ENCODE data around the gene NPIPB8. TPM values are rescaled to one million over a fixed set of nuclear protein-coding genes. Genes with fewer than 3 reads are reported as not detected.
"Not testable (repeated sequence)": the region's sequence is repeated elsewhere in the genome, so short reads cannot be mapped to it uniquely, and the experiment has no call there.

The NPIPB8 gene
- total and polyA plus RNA-seq, 2 experiments from 2014 or later, result 0.14 TPM; not detected in 1

DNA sequence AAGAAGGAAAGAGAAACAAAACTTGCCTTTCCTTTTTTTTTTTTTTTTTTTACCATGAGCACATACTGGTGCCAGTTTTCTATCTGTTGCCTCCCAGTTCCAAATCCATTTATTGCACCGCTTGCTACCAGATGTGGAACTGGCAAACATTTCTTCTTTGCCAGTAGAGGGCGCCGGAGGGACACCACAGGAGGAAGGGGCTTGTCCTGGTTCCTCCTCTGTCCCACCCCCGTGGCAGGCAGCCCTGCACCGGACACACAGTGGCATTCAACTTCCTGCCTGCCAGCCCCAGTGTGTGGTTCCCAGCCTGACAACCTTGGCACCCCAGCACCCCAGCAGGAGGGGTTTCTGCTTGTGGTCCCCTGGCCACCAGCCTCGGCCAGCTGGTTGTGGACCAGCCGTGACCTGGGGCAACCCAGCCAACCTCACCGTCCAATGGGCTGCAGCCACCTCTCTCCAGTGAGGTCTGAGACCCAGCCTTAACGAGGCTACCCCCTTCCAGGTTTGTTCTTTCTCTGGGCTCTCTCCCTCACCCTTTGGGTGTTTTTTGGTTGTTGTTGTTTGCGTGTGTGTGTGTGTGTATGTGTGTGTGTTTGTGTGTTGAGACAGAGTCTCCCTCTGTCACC, 50.6 kb downstream of the NPIPB8 start:
- H3K4me2 ChIP-seq; H3K36me3 ChIP-seq (ENCODE audit: insufficient read depth); H4K20me1 ChIP-seq (replicated peaks; ENCODE audit: insufficient read depth); H3K27me3 ChIP-seq (ENCODE audit: insufficient read depth); H3K36me3 Mint-ChIP-seq (ENCODE audit: low read depth); H3K4me3 Mint-ChIP-seq; H3K4me1 Mint-ChIP-seq; H3K9me2 ChIP-seq (ENCODE audit: insufficient read depth); H3K9me3 Mint-ChIP-seq; H3F3A ChIP-seq (replicated peaks; ENCODE audit: low read depth); H3K27me3 Mint-ChIP-seq (ENCODE audit: insufficient read depth, low read depth, poor library complexity); H3K4me1 ChIP-seq (ENCODE audit: insufficient read depth); DNase-seq (ENCODE audit: low spot score); H3K4me3 ChIP-seq; H3K79me2 ChIP-seq (replicated peaks; ENCODE audit: insufficient read depth); H3K27ac ChIP-seq (ENCODE audit: low read depth); H3K27ac Mint-ChIP-seq; H2AFZ ChIP-seq: not testable (repeated sequence)
- ATAC-seq, result peak; percentile 99

DNA sequence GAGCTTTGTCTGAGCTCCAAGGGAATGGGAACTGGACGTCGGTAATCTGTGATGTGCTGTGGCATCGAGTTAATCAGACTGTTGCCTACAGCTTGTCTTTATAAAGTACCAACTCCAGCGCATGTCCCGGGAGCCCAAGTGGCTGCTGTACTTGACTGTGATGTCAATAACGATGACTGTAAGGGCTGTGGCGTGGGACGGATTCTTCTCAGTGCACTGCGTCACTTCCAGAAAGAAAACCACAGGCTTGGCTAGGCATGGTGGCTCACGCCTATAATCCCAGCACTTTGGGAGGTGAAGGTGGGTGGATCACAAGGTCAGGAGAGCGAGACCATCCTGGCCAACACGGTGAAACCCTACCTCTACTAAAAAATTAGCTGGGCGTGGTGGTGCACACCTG, 51.6 kb downstream of the NPIPB8 start:
- H3F3A ChIP-seq (replicated peaks; ENCODE audit: low read depth); H3K4me3 Mint-ChIP-seq; H3K4me1 Mint-ChIP-seq; H3K4me1 ChIP-seq (ENCODE audit: insufficient read depth); H3K9me3 Mint-ChIP-seq; DNase-seq (ENCODE audit: low spot score); H3K36me3 Mint-ChIP-seq (ENCODE audit: low read depth); ATAC-seq; H3K9me2 ChIP-seq (ENCODE audit: insufficient read depth); H3K4me2 ChIP-seq; H3K27me3 ChIP-seq (ENCODE audit: insufficient read depth); H3K36me3 ChIP-seq (ENCODE audit: insufficient read depth); H3K4me3 ChIP-seq; H2AFZ ChIP-seq; H3K27ac ChIP-seq (ENCODE audit: low read depth); H3K79me2 ChIP-seq (replicated peaks; ENCODE audit: insufficient read depth); H3K27ac Mint-ChIP-seq; H4K20me1 ChIP-seq (replicated peaks; ENCODE audit: insufficient read depth); H3K27me3 Mint-ChIP-seq (ENCODE audit: insufficient read depth, low read depth, poor library complexity): not testable (repeated sequence)

DNA sequence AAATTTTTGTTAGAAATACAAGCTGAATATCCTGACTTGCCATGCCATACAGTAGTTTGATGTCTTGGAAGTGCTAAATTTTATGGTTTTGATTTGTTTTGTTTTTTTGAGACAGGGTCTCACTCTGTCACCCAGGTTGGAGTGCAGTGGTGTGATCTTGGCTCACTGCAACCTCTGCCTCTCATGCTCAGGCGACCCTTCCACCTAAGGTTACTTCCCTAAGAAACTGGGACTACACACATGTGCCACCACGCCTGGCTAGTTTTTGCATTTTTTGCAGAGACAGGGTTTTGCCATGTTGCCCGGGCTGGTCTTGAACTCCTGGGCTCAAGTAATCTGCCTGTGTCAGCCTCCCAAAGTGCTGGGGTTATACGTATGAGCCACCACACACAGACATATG, 53.9 kb downstream of the NPIPB8 start:
- DNase-seq (ENCODE audit: low spot score); H3K27ac ChIP-seq (ENCODE audit: low read depth); H3K4me1 ChIP-seq (ENCODE audit: insufficient read depth); H3K4me3 Mint-ChIP-seq; H3F3A ChIP-seq (replicated peaks; ENCODE audit: low read depth); H3K4me3 ChIP-seq; H3K79me2 ChIP-seq (replicated peaks; ENCODE audit: insufficient read depth); H3K4me2 ChIP-seq; H3K9me2 ChIP-seq (ENCODE audit: insufficient read depth); H2AFZ ChIP-seq; ATAC-seq; H3K9me3 Mint-ChIP-seq; H3K4me1 Mint-ChIP-seq; H3K27me3 ChIP-seq (ENCODE audit: insufficient read depth); H4K20me1 ChIP-seq (replicated peaks; ENCODE audit: insufficient read depth); H3K36me3 Mint-ChIP-seq (ENCODE audit: low read depth); H3K36me3 ChIP-seq (ENCODE audit: insufficient read depth); H3K27me3 Mint-ChIP-seq (ENCODE audit: insufficient read depth, low read depth, poor library complexity); H3K27ac Mint-ChIP-seq: not testable (repeated sequence)

DNA sequence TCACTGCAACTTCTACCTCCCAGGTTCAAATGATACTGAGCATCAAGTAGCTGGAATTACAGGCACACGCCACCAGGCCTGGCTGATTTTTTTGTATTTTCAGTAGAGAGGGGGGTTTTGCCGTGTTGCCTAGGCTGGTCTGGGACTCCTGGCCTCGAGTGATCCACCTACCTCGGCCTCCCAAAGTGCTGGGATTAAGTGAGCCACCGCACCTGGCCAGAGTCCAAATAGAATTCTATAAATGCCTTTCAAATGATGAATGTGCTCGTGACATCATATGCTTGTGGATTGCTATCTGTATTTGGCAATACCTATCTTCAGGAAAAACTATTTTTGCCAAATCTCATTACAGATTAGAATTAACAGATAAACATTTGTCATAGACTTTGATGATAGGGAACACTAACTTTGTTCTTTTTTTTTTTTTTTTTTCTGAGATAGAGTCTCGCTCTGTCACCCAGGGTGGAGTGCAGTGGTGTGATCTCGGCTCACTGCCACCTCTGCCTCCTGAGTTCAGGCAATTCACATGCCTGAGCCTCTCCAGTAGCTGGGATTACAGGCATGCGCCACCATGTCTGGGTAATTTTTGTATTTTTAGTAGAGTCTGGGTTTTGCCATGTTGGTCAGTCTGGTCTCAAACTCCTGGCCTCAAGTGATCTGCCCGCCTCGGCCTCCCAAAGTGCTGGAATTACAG, 55.5 kb downstream of the NPIPB8 start:
- H3K27me3 Mint-ChIP-seq (ENCODE audit: insufficient read depth, low read depth, poor library complexity); H3F3A ChIP-seq (replicated peaks; ENCODE audit: low read depth); H4K20me1 ChIP-seq (replicated peaks; ENCODE audit: insufficient read depth); H3K27ac ChIP-seq (ENCODE audit: low read depth); H3K27me3 ChIP-seq (ENCODE audit: insufficient read depth); ATAC-seq; H3K36me3 ChIP-seq (ENCODE audit: insufficient read depth); H3K9me3 Mint-ChIP-seq; H3K9me2 ChIP-seq (ENCODE audit: insufficient read depth); H3K4me3 ChIP-seq; H3K4me1 ChIP-seq (ENCODE audit: insufficient read depth); H3K4me3 Mint-ChIP-seq; H3K4me2 ChIP-seq; H3K4me1 Mint-ChIP-seq; H2AFZ ChIP-seq; DNase-seq (ENCODE audit: low spot score); H3K79me2 ChIP-seq (replicated peaks; ENCODE audit: insufficient read depth); H3K27ac Mint-ChIP-seq; H3K36me3 Mint-ChIP-seq (ENCODE audit: low read depth): not testable (repeated sequence)

DNA sequence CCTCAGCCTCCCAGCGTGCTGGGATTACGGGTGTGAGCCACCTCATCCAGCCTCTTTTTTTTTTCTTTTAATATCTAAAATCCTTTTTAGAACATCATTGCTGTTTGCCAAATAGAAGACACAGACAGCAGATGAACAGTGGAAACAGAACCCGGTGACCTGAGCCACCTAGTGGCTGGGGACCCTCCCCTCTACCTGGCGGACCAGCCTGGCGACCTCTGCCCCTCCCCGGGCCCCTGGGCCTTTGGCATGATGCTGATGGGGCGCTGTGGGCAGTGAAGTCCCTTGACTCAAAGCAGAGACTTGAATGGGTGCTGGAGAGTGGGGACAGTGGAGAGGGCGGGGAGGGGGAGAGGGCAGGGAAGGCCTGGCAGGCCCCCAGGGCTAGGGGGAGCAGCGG, 61.9 kb downstream of the NPIPB8 start:
- ATAC-seq, result peak; percentile 31; the same call in 1 of the 3 replicates
- H3K4me1 ChIP-seq (ENCODE audit: insufficient read depth); H2AFZ ChIP-seq; H3K36me3 ChIP-seq (ENCODE audit: insufficient read depth); H4K20me1 ChIP-seq (replicated peaks; ENCODE audit: insufficient read depth); H3K4me3 Mint-ChIP-seq; H3K4me2 ChIP-seq; DNase-seq (ENCODE audit: low spot score); H3K36me3 Mint-ChIP-seq (ENCODE audit: low read depth); H3K27ac Mint-ChIP-seq; H3K4me3 ChIP-seq; H3K79me2 ChIP-seq (replicated peaks; ENCODE audit: insufficient read depth); H3K27me3 ChIP-seq (ENCODE audit: insufficient read depth); H3K4me1 Mint-ChIP-seq; H3K9me3 Mint-ChIP-seq; H3K9me2 ChIP-seq (ENCODE audit: insufficient read depth); H3K27ac ChIP-seq (ENCODE audit: low read depth); H3K27me3 Mint-ChIP-seq (ENCODE audit: insufficient read depth, low read depth, poor library complexity); H3F3A ChIP-seq (replicated peaks; ENCODE audit: low read depth): not testable (repeated sequence)

DNA sequence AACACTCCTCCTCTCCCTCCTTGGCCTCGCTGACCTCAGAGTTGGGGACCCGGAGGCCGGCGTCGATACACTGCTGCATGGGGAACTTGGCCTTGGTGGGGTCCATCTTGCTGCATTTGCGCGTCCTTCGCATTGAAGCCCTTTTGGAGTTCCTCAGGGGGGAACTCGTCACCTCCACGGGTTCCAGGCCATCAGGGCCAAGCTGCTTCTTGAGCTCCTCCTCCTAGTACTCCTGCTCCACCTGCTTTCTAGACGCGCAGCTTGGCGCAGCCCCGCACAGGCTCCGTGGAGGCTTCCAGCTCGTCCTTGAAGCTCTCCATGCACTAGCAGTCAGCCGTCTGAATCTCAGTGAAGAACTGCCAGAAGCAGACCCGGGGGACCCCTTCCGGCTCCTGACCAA, 62.5 kb downstream of the NPIPB8 start:
- not testable (repeated sequence) for H3F3A ChIP-seq (replicated peaks; ENCODE audit: low read depth); H3K27ac ChIP-seq (ENCODE audit: low read depth); H2AFZ ChIP-seq; H3K36me3 Mint-ChIP-seq (ENCODE audit: low read depth); ATAC-seq; H4K20me1 ChIP-seq (replicated peaks; ENCODE audit: insufficient read depth); H3K4me1 Mint-ChIP-seq; H3K36me3 ChIP-seq (ENCODE audit: insufficient read depth); H3K9me3 Mint-ChIP-seq; H3K27me3 Mint-ChIP-seq (ENCODE audit: insufficient read depth, low read depth, poor library complexity); H3K9me2 ChIP-seq (ENCODE audit: insufficient read depth); H3K27ac Mint-ChIP-seq; H3K4me3 Mint-ChIP-seq; H3K79me2 ChIP-seq (replicated peaks; ENCODE audit: insufficient read depth); DNase-seq (ENCODE audit: low spot score); H3K4me3 ChIP-seq; H3K27me3 ChIP-seq (ENCODE audit: insufficient read depth); H3K4me1 ChIP-seq (ENCODE audit: insufficient read depth); H3K4me2 ChIP-seq
